ENCODE results near the gene SPATA33.

The SPATA33 gene

DNA sequence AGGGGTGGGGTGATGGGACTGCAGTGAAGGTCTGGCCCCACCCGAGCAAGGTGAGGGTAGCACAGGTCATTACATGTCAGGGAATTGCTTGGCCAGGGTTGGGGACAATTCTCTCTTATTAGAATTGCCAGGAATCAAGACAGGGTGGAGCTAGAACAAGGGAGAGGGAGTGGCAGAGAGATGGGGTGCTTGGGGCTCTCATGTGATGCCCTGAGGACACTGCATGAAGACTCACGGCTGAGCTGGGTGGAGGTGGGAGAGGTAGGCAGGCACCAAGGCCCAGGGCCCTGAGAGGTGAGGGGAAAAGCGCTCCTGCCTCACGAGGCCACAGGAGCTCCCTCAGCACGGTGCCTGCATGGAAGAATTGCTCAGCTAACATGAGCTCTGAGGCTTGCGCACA lies 40.6 kb upstream of the SPATA33 start:
- no peaks in the 10 kb centered on the region for H3K27me3 ChIP-seq (ENCODE audit: insufficient read depth, low read length, poor library complexity)
- DNase-seq (no peak), ATAC-seq (ENCODE audit: insufficient read depth, low read depth) (no peak)
- H3K4me3 ChIP-seq (ENCODE audit: low read depth in 1 of 2, low read length in 2 of 2) = no peak overlapping the region
- H3K4me1 ChIP-seq (ENCODE audit: insufficient read depth, low read length) = peaks cover 11% of the 10 kb centered on the region
- no peaks in the 10 kb centered on the region for H4K20me1 ChIP-seq (ENCODE audit: insufficient read depth, low read length)
- H3K27ac ChIP-seq (ENCODE audit: low read length) = peak overlapping the region; percentile 60
- no peaks in the 10 kb centered on the region for H3K36me3 ChIP-seq (ENCODE audit: insufficient read depth, low read length)
- H3K79me2 ChIP-seq (ENCODE audit: insufficient read depth, low read length) = no peaks in the 10 kb centered on the region
- H3K4me2 ChIP-seq (ENCODE audit: insufficient read depth, low read length) = no peak overlapping the region
- TF ChIP-seq, protein P1, sequence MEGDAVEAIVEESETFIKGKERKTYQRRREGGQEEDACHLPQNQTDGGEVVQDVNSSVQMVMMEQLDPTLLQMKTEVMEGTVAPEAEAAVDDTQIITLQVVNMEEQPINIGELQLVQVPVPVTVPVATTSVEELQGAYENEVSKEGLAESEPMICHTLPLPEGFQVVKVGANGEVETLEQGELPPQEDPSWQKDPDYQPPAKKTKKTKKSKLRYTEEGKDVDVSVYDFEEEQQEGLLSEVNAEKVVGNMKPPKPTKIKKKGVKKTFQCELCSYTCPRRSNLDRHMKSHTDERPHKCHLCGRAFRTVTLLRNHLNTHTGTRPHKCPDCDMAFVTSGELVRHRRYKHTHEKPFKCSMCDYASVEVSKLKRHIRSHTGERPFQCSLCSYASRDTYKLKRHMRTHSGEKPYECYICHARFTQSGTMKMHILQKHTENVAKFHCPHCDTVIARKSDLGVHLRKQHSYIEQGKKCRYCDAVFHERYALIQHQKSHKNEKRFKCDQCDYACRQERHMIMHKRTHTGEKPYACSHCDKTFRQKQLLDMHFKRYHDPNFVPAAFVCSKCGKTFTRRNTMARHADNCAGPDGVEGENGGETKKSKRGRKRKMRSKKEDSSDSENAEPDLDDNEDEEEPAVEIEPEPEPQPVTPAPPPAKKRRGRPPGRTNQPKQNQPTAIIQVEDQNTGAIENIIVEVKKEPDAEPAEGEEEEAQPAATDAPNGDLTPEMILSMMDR (IDR thresholded peaks at IDR 0.05; ENCODE audit: borderline replicate concordance, extremely low read depth, low read length, poor library complexity, severe bottlenecking) = no peak
- no peak for TF ChIP-seq EZH2 (IDR thresholded peaks at IDR 0.05; ENCODE audit: borderline replicate concordance, low read depth, low read length, severe bottlenecking)
- H2AFZ ChIP-seq (ENCODE audit: low read depth, low read length) = no peak overlapping the region
- H3K9ac ChIP-seq (ENCODE audit: low read depth, low read length) = no peak overlapping the region
- no peaks in the 10 kb centered on the region for H3K9me3 ChIP-seq (ENCODE audit: insufficient read depth, low read length, severe bottlenecking)

DNA sequence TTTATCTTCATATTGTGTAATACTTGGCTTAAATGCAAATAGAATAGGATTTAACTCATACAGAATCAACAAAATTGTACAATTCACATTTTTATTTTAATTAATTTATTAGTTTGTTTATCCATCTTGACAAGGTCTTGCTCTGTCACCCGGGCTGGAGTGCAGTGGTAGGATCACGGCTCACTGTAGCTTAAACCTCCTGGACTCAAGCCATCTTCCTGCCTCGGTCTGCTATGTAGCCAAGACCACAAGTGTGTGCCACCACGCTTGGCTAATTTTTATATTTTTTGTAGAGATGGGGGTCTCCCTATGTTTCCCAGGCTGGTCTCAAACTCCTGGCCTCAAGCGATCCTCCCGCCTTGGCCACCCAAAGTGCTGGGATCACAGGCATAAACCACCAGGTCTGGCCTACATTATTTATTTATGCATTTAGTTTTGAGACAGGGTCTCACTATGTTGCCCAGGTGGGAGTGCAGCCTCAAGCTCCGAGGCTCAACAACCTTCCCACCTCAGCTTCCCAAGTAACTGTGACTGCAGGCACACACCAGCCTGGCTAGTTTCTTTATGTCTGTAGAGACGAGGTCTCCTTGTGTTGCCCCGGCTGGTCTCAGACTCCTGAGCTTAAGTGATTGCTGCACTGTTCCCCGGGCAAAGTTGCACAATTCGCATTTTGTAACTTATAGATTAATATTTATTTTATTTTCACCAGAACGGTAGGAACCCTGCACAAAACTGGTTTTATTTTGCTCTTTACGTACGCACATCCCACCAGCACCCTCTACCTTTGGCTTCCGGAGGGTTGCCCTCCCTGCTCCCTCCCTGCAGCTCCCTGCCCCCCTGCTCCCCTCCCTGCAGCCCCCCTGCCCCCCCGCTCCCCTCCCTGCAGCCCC lies 39.3 kb upstream of the SPATA33 start:
- H2AFZ ChIP-seq (ENCODE audit: low read depth, low read length) = no peak overlapping the region
- H3K4me2 ChIP-seq (ENCODE audit: insufficient read depth, low read length) = no peak overlapping the region
- H3K36me3 ChIP-seq (ENCODE audit: insufficient read depth, low read length) = no peaks in the 10 kb centered on the region
- no peak for DNase-seq
- no peaks in the 10 kb centered on the region for H3K27me3 ChIP-seq (ENCODE audit: insufficient read depth, low read length, poor library complexity)
- no peak for ATAC-seq (ENCODE audit: insufficient read depth, low read depth)
- H3K9ac ChIP-seq (ENCODE audit: low read depth, low read length) = no peak overlapping the region
- H3K4me3 ChIP-seq (ENCODE audit: low read depth in 1 of 2, low read length in 2 of 2) = no peak overlapping the region
- H4K20me1 ChIP-seq (ENCODE audit: insufficient read depth, low read length) = no peaks in the 10 kb centered on the region
- H3K9me3 ChIP-seq (ENCODE audit: insufficient read depth, low read length, severe bottlenecking) = no peaks in the 10 kb centered on the region
- H3K27ac ChIP-seq (ENCODE audit: low read length) = no peak overlapping the region
- no peaks in the 10 kb centered on the region for H3K79me2 ChIP-seq (ENCODE audit: insufficient read depth, low read length)
- TF ChIP-seq EZH2 (IDR thresholded peaks at IDR 0.05; ENCODE audit: borderline replicate concordance, low read depth, low read length, severe bottlenecking) = no peak
- TF ChIP-seq, protein P1 (IDR thresholded peaks at IDR 0.05; ENCODE audit: borderline replicate concordance, extremely low read depth, low read length, poor library complexity, severe bottlenecking) = no peak
- H3K4me1 ChIP-seq (ENCODE audit: insufficient read depth, low read length) = peaks cover 4% of the 10 kb centered on the region

DNA sequence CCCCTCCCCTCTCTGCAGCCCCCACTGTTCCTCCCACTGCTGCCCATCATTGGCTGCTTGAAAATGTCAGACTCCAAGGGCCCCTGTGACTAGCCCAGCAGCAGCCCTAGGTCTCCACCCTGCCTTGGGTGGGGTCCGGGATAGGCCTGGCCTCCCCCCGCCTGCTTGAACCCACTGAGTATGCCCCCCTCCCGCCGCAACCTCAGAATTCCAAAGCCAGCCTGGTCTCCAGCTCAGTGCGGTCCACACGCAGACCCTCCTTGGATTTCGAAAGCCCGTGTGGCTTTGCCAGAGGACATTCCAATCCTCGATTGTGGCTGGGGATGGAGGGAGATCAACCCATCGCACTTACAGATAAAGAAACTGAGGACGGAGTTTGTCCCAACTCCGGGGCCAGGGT lies 37.8 kb upstream of the SPATA33 start:
- Histone ChIP-seq H3K79me2 (ENCODE audit: insufficient read depth, low read length) (no peaks in the 10 kb centered on the region), H3K27ac (ENCODE audit: low read length) (no peak overlapping the region), H3K36me3 (ENCODE audit: insufficient read depth, low read length) (no peaks in the 10 kb centered on the region), H3K4me1 (ENCODE audit: insufficient read depth, low read length) (no peaks in the 10 kb centered on the region; the same call in 1 of the 2 replicates), H3K4me3 (ENCODE audit: low read depth in 1 of 2, low read length in 2 of 2) (no peak overlapping the region), H3K4me2 (ENCODE audit: insufficient read depth, low read length) (no peak overlapping the region), H3K9me3 (ENCODE audit: insufficient read depth, low read length, severe bottlenecking) (no peaks in the 10 kb centered on the region), H3K27me3 (ENCODE audit: insufficient read depth, low read length, poor library complexity) (no peaks in the 10 kb centered on the region), H2AFZ (ENCODE audit: low read depth, low read length) (no peak overlapping the region), H3K9ac (ENCODE audit: low read depth, low read length) (no peak overlapping the region), H4K20me1 (ENCODE audit: insufficient read depth, low read length) (no peaks in the 10 kb centered on the region)
- ATAC-seq (ENCODE audit: insufficient read depth, low read depth) = no peak
- TF ChIP-seq, protein P1 (IDR thresholded peaks at IDR 0.05; ENCODE audit: borderline replicate concordance, extremely low read depth, low read length, poor library complexity, severe bottlenecking) = no peak
- TF ChIP-seq EZH2 (IDR thresholded peaks at IDR 0.05; ENCODE audit: borderline replicate concordance, low read depth, low read length, severe bottlenecking) = no peak
- no peak for DNase-seq

All from DND-41 (cell line).